Stimulated activated CD4-positive, alpha-beta T cell treated with anti-CD3 and anti-CD28 coated beads, TNF-alpha, amount 100 ng/mL, for 4 hours (primary cell): Measurements from ENCODE around the gene HELZ.
"Not testable (repeated sequence)": the region's sequence is repeated elsewhere in the genome, so short reads cannot be mapped to it uniquely, and the experiment has no call there.

Experiments
- DNase-seq, 3 experiments: peaks; one replicate each; pipeline ENCODE4 v3.0.0-alpha.2; 2020; ENCODE audit warnings: low read depth in 3 of 3

Gene HELZ

DNA sequence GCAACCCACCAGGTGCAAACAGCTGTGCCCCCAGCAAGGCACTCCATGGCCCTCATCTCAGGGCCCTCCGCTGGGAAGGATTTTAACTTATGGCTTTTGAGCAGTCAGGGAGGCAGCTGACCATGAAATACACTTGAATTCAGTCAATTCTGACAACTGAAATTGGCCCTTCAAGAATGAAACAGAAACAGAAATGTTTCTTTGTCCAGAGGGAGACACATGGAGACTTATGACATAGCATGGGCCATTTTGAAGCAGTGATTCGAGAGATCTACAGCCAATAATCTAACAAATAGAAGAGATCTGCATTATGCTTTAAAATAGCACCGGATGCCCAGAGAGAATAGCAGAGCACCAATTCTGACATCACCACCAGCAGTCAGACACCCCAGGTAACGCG is 193.2 kb downstream of the HELZ start:
- DNase-seq = no peak

DNA sequence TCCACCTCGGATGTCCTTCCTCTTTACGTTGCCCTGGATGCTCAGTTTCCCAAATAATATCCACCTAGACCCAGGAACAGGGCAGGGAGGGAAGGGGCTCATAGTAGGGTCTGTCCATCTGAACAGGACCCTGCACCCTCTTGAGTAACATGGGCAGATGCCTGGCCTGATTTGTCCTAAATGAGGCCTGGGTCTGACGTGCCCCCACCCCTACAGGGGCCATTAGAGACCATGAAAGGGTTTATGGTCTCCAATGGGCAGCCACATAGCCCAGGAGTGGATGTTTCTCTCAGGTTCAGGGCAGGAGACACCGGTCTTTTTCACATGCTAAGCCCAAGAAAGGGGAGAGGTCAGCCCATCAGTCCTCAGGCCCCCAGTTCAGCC is 193.8 kb downstream of the HELZ start:
- no peak for DNase-seq

DNA sequence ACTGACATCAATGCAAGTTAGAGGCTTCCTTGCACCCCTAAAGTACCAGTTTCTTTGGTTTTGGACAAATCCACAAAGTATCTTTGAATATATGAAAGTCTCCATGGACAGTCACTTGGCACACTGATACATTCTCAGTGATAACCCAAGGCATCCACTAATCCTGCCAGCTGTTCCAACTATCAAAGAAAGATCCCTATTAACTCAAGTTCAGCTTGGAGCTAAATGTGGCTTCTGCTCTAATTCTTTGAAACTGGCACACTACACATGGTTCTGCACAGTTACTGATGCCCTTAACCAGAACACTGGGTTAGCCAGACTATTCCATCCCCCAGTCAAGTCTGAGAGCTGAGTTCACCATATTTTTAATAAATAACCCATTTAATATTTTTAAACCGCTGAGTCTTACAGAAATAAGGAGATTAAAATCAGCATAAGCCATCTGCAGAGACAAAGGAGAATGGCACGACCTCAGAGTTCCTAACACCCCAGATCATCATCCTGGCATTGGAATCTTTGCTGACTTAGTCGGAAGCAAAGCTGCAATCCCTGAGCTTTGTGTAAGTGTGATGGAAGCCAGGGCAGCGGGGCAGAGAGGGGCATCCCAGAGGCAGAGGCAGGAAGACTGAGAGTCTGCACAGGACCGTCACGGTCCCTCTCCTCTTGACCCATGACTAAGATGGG is 194.4 kb downstream of the HELZ start:
- DNase-seq = no peak

DNA sequence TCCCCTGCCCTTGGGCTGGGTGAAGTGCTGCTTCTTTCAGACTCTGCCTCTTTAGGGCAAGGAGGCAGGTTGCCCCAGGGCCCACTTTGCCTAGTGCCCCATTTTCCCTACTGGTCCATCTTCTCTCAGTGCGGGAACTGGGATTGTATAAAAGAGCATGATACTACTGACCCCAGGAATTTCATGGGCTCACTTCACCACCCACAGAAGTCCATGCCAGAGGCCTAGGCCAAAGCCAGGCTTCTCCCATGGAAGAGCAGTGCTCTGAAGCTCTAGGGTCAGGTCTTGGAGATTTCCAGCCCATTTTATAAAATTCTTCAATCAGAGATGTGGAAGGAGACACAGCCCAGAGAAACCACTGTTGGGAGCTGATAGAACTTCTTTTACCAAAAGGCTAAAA is 194.9 kb downstream of the HELZ start:
- no peak for DNase-seq

DNA sequence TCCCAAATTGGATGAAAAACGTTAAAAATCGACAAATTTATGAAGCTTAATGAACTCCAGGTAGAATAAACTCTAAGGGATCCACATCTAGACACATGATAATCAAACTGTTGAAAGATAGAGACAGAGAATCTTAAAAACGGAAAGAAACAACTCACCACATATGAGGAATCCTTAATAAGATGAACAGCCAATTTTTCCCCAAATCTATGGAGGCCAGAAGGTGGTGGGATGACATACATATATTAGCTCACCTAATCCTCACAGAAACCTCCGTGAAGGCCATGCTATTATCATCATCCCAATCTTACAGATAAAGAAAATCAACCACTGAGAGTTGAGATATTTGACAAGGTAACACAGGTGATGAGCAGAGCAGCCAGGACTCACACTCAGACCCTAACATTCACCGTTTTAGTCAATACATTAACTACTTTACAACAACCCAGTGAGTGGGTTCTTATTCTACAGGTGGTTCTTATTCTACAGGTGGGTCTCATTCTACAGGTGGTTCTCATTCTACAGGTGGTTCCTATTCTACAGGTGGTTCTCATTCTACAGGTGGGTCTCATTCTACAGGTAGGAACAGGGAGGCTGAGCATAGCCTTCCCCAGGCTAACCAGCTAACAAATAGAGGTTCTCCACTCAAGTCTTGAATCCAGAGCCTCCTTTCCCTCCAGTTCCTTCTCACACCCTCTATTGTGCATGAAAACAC is 195.8 kb downstream of the HELZ start:
- DNase-seq = no peak

DNA sequence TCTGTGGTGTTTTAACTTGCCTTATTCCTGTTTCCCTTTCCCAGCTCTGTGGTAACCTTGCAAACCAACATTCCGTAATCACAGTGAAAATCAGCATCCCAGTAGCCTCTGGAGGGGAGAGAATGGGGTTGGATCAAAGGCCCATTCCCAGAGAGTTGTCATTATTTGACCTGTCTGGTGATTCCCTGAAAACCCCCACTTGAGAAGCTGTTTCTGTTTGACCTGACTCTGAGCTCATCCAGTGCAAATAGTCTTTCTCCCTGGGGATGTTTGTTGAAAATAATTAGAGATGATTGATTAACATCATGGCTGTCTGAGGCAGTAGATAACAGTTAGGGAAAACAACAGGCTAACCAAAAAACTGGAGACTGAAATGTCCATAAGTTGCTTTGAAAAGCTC is 197.6 kb downstream of the HELZ start:
- no peak for DNase-seq

DNA sequence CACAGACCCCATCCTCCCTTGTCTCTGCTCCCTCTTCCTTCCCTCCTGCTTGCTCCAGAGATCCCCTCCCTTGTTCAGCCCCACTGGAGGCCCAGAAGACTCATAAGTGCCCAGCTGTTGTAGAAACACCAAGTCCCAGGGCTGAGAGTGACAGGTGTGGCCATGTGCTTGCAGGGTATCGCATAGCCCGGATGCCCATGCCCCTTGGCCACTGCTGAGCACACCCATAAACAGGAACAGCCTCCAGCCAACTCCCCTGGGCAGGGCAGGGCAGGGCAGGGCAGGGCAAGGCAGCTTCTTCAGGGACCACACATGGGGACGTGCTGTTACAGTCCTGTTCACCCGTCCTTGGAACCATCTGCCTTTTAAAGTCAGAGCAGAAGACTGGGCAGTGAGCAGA is 198.6 kb downstream of the HELZ start:
- DNase-seq = no peak

DNA sequence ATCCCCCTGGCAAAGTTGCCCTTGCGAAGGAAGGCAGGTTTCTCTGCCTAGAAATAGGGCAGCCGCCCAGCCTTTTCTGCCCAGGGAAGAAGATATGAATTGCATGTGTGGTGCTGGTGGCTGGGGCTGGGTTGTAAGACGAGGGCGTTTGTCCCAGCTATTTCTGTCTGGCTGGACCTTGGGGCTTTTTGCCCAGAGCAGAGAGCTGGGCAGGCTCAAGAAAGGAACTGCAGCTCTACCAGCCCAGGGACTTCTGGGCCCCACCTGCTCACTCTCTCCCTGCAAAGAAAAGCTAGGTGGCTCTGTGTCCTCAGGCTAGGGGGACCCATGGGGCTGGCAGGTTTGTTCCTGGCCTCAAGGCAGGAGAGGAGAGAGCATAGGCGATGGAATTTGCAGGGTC is 200.1 kb downstream of the HELZ start:
- DNase-seq = no peak

DNA sequence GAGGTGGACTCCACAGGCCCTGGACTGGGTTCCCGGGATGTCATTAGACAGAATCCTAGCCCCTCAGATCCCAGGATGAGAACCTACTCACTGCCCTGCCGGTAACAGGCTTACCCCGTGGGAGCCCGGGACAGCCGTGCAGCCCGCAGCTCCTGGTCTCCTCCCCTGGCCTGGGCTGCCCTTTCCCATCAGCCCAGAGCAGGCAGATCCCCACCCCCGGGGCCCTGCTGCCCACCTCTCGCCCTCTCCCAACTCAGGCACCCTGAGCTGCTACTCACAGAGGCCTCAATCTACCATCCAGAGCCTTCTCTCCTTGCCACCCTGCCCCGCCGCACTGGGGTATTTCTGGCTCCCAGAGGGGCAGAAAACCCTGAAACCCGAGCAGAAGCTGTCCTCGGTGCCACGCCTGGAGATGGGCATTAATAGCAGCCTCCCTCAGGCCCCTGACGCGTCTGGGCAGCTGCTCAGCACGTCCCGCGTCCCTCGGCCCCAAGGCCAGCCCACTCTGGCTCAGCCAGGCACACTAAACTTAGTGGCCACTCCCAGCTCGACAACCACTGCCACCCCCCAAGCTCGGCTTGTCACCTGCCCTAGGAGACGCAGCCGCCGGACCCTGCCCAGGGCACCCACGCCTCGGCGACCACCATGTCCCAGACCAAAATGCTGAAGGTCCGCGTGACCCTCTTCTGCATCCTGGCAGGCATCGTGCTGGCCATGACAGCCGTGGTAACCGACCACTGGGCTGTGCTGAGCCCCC is 200.8 kb downstream of the HELZ start, which contains the start of gene CACNG1:
CACNG1 (plus strand) TSS at position 539 of the 757 bp plus-strand sequence; CDS start at position 646, 107 bp downstream.
- DNase-seq = no peak

DNA sequence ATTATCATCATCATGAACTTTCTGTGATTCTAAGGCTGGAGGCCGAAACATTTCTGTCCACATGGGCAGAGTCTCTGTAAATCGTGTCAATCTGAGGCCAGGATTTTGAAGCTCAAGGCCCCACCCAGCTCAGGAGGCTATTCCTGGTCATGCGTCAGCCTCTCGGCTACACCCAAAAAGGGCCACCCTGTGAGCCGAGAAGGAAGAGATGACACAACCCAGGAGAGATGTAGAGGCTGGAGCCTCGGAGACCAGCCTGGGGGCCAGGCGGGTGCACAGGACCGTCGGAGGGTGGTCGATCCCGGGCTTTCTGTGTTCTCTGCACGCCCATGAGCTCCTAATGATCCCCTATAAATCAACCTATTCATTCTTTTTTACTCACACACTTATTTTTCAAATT is 201.7 kb downstream of the HELZ start:
- no peak for DNase-seq

DNA sequence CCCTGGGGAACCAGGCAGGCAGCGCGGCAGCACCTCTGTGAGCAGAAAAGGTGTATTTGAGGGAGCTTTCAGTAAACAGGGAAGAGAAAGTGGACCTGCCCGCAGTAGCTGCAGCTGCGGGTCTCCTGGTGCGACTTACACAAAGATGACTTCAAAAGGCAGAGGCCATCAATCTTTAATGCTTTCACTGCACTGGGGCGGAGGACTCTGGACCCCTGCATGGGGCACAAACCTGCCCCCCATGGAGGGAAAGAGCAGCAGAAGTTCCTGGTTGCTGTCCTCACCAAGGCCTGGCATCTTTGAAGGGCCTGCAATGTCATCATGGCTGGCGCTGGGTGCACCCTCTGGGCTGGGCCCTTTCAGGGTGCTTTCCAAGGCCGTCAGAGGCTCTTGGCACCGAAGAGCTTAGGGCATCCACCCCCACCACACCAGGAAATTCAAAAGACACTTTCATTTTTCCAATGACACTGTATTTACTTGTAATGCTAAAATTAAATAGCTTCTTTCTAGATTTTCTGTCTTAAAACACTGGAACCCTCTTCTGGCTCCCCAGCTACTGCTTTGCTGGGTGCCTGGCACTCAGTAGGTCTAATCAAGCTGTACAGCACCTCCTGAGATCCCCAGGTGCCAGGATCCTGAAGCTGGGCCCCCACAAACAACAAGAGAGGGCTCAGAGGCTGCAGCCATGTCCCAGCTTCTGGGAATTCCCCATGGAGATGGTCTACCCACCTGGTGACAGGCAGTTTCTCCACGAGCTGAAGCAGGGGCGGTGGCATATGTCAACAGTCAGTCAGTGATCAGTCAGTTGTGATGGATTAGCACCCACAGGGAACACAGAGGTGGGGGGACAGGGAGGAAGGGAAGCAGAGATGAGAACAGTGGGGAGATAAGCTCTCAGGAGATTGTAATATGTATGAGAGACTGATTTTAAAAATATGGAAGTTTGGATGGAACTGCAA is 202.8 kb downstream of the HELZ start:
- no peak for DNase-seq

DNA sequence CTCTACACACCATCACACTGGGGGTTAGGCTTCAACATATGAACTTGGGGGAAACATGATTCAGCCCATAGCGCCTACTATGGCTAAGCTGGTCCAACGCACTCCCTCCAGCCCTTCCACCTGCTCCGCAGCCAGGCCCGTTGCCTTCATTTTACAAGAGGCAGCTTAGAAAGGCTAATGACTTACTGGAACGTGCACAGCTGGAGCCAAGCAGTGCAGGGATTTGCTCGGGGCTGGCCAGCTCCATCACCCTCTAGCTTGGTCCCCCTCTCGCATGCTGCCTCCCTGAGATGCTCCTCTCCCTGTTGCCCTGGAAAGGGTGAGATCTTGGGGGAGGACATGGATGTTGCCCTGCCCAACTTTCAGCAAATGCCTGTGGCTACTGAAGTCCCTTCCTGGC is 203.5 kb downstream of the HELZ start:
- DNase-seq = no peak

DNA sequence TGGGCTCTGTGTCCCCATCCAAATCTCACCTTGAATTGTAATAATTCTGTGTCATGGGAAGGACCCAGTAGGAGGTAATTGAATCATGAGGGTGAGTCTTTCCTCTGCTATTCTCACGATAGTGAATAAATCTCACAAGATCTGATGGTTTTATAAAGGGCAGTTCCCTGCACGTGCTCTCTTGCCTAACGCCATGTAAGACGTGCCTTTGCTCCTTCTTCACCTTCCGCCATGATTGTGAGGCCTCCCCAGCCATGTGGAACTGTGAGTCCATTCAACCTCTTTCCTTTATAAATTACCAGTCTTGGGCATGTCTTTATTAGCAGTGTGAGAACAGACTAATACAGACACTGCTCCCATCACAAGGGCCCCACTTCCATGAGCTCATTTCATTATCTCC is 203.9 kb downstream of the HELZ start:
- DNase-seq = not testable (repeated sequence)

DNA sequence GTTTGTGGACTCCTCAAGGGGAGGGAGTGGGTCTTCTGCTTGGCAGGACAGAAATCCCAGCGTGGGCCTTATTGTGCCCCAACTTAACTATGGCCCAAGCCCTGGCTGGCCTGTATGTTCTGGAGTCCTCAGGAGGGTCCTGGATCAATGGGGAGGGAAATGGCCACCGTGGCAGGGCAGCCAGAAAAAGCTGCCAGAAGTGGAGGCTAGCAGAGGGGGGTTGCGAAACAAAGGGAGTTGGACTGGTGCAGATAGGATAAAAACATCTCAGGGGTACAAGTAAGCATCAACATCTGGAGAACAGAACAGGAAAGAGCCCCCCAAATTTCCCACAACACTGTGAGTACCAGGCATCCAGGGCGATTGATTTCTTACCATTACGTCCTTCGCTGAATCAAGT is 204.3 kb downstream of the HELZ start:
- no peak for DNase-seq

DNA sequence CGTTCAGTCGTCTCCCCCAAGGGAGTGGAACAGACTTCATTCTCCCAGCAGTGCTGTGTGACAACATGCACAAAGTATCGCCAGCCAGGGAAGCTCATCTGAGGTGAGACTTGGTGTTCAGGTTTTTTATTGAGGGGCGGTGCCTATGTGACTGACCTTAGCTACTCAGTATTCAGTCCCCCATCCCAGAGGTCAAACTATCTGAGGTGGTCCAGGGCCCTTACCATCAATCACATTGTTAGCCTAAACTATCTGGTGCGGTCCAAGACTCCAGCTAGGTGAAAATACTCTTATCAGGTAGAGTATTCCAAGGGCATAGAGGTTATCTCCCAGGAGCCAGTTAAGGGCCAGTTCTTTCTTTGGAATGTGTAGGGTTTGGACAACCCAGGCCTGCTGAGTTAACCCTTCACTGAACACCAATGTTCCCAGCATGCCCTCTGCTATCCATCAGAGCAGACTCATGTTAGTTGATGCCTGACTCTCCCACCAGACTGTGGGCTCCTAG is 206.1 kb downstream of the HELZ start:
- DNase-seq = no peak

DNA sequence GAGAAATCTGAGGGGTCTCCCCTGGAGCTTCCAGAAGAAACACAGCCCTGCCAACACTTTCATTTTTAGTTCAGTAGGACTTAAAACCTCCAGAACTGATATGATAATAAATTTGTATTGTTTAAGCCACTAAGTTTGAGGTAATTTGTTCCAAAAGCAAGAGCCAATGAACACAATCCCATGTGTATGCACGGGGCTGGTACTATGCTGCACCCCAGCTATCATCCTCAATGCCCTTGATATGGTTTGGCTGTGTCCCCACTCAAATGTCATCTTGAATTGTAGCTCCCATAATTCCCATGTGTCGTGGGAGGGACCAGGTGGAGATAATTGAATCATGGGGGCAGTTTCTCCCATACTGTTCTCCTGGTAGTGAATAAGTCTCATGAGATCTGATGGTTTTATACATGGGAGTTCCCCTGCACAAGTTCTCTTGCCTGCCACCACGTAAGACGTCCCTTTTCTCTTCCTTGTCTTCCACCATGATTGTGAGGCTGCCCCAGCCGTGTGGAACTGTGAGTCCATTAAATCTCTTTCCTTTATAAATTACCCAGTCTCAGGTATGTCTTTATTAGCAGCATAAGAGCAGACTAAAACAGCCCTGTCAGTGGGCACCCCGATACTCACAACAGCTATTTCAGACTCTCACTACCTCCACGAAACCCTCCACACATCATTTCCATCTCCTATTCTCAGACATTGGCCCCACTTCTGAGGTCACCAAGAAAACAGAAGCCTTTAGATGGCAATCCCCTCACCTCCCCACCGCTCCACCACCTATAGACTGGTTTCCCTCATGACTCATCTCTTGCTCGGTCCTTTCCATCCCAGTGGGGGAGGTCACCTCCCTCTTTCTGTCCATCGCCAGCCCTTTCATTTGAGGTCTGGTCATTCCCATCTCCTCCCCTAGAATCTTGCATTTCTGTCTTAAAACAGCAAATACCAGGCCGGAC is 209.6 kb downstream of the HELZ start:
- no peak for DNase-seq

DNA sequence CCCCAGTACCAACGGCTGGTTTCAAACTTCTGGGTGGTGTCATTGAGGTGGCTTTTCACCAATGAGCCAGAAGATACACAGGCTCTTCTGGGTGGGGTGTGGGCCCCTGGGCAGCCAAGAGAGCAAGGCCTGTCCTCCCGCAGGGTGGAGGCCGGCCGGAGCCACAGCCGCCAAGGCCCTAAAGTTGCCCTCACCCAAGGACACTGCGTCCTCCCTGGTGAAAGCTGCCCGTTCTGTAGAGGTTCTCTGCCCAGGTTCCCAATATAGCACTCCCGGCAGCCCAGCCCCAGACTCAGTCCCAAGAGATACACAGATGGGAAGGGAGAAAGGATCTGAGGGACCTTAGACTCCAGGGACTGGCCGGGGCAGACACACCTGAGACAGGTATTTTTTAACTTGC is 211.4 kb downstream of the HELZ start:
- DNase-seq = no peak

DNA sequence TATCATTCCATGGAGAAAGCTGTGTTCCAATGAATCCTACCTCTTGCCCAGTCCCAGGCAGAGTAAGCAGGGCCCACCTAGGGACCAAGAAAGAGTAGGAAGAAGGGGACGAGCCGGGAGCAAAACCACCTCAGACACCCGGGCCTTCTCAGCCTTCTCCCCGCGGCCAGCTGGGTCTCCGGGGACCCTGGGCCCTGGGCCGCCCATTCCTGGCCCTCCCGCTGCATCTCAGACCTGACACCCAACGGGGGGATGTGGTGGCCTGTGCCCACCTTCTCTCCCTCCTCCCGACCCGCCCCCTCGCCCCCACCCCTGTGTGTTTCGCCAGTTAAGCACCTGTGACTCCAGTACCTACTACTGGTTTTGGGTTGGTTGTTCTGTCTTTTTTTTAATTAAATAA is 212.0 kb downstream of the HELZ start:
- DNase-seq = no peak

DNA sequence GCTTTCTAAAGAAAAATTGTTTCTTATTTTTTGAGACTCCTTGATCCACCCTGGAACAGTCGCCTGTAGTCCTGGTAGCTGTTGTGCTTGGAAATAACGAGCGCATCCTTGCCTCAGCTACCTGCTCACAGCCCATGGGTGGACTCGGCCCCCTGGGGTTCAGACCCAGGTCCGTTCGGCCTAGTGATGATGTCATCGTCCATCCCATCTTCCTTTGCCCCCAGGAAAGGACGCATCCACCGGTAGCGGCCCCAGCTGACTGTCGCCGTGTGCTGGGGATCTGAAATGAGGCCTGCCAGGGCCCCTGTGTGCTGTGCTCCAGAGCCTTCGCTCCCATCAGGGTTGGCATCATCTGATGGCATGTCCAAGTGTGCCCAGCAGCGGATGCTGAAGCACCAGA is 212.6 kb downstream of the HELZ start:
- no peak for DNase-seq

DNA sequence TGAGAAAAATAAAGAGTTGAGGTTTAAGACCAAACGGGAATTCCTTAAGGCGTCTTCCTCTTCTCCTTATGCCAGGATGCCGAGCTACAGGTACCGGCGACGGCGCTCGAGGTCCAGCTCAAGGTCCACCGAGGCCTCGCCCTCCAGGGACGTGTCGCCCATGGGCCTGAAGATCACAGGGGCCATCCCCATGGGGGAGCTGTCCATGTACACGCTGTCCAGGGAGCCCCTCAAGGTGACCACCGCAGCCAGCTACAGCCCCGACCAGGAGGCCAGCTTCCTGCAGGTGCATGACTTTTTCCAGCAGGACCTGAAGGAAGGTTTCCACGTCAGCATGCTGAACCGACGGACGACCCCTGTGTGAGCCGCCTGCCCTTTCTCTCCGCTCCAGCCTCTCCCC is 214.4 kb downstream of the HELZ start:
- DNase-seq = no peak
